GM12878 (cell line): ENCODE results near the gene UBAP1. TPM values are rescaled to one million over a fixed set of nuclear protein-coding genes. Genes with fewer than 3 reads are reported as not detected.

Experiments used
- ATAC-seq: fragments of 200-7000 bp; cut with Tn5 transposase; 3 replicates; pipeline ENCODE4 v1.9.1; 2020; ENCODE audit warnings: mild to moderate bottlenecking, moderate library complexity
- BruUV-seq: library from RNA; stranded (reverse); fragments of 400-500 nt; replicated peaks from 2 replicates; lab custom pipeline; 2021; lab: Mats Ljungman, UMichigan
- CTCF ChIA-PET: fragments of 300-600 bp; sonication (Branson Sonifier 250); formaldehyde crosslinking; extraction: SDS; loops from one replicate; lab custom pipeline; 2021; ENCODE audit warnings: inconsistent platforms; lab: Yijun Ruan, JAX
- POLR2A ChIA-PET: fragments of 350-600 bp; formaldehyde crosslinking; extraction: SDS; loops from one replicate; lab custom pipeline; 2021; ENCODE audit warnings: inconsistent platforms; lab: Charles Lee
- RAD21 ChIA-PET: fragments of 300-600 bp; sonication (Branson Sonifier 250); formaldehyde crosslinking; loops from one replicate; lab custom pipeline; 2023; ENCODE audit warnings: antibody characterized with exemption; ENCODE audit not compliant: unreplicated experiment; lab: Charles Lee
- SMC1A ChIA-PET: fragments of 300-600 bp; sonication (Branson Sonifier 250); formaldehyde crosslinking; loops from one replicate; lab custom pipeline; 2023; ENCODE audit not compliant: unreplicated experiment, uncharacterized antibody; lab: Charles Lee
- DNase-seq: peaks from one replicate; pipeline ENCODE4 v3.0.0-alpha.2; 2011; ENCODE audit warnings: low read depth, low spot score
- FAIRE-seq: peaks from 3 replicates; lab custom pipeline; 2011; peaks lifted over from hg19 to GRCh38; lab: Jason Lieb, UNC
- H2AFZ ChIP-seq: 2 replicates; pipeline ENCODE4 v1.6.0; 2011; ENCODE audit warnings: low read depth, low read length, control low read depth; ENCODE audit not compliant: control insufficient read depth
- H3K27ac ChIP-seq: 2 replicates; pipeline ENCODE4 v1.5.1; 2011; ENCODE audit warnings: control low read depth; ENCODE audit not compliant: control insufficient read depth, insufficient read depth
- H3K27me3 ChIP-seq, 2 experiments: replicated peaks in 1 of 2; 2 replicates each; pipeline versions ENCODE4 v1.6.0 to v1.6.1; 2011; ENCODE audit warnings: low read length in 1 of 2; ENCODE audit not compliant: control insufficient read depth in 2 of 2, insufficient read depth in 2 of 2
- H3K36me3 ChIP-seq, 2 experiments: 2 replicates each; pipeline ENCODE4 v1.5.1; 2011; ENCODE audit warnings: low read length in 1 of 2; ENCODE audit not compliant: control insufficient read depth in 2 of 2, insufficient read depth in 2 of 2
- H3K4me1 ChIP-seq: 2 replicates; pipeline ENCODE4 v1.6.1; 2011; ENCODE audit warnings: mild to moderate bottlenecking, low read length, moderate library complexity, mixed read lengths; ENCODE audit not compliant: control insufficient read depth, insufficient read depth
- H3K4me2 ChIP-seq: 2 replicates; pipeline ENCODE4 v1.6.0; 2011; ENCODE audit warnings: control low read depth; ENCODE audit not compliant: control insufficient read depth, insufficient read depth
- H3K4me3 ChIP-seq: fragments of 200-600 bp; sonication (generic); 2 replicates; pipeline ENCODE4 v1.5.1; 2016
- H3K79me2 ChIP-seq: 2 replicates; pipeline ENCODE4 v1.6.0; 2011; ENCODE audit warnings: low read length; ENCODE audit not compliant: control insufficient read depth, insufficient read depth
- H3K9ac ChIP-seq: 2 replicates; pipeline ENCODE4 v1.8.0; 2011; ENCODE audit warnings: low read length, control low read depth, mixed read lengths; ENCODE audit not compliant: control insufficient read depth, insufficient read depth
- H3K9me3 ChIP-seq: replicated peaks from 3 replicates; pipeline ENCODE4 v1.5.1; 2011; ENCODE audit warnings: mild to moderate bottlenecking, low read length; ENCODE audit not compliant: control insufficient read depth, insufficient read depth
- H4K20me1 ChIP-seq: 2 replicates; pipeline ENCODE4 v1.6.0; 2011; ENCODE audit not compliant: control insufficient read depth, insufficient read depth
- BCL11A ChIP-seq: IDR thresholded peaks from 2 replicates; pipeline ENCODE4 v1.6.1; 2011; ENCODE audit warnings: low read depth, low read length
- CHD4 ChIP-seq: fragments of 200-600 bp; sonication (generic); IDR thresholded peaks from 2 replicates; pipeline ENCODE4 v1.6.1; 2016; ENCODE audit warnings: mild to moderate bottlenecking
- CTCF ChIP-seq, 3 experiments: IDR thresholded peaks in 2 of 3; conservative IDR thresholded peaks in 1 of 3; 2 replicates each; pipeline ENCODE4 v1.5.1; 2011; ENCODE audit warnings: low read depth in 3 of 3, low read length in 3 of 3, mild to moderate bottlenecking in 3 of 3, control low read depth in 2 of 3, moderate library complexity in 2 of 3, inconsistent platforms in 1 of 3, mixed read lengths in 1 of 3; ENCODE audit not compliant: control insufficient read depth in 2 of 3, insufficient read depth in 1 of 3; ENCODE audit errors: extremely low read depth in 1 of 3
- EZH2 ChIP-seq: IDR thresholded peaks from 2 replicates; pipeline ENCODE4 v1.6.1; 2012; ENCODE audit warnings: low read depth, mild to moderate bottlenecking, control low read depth, inconsistent platforms, low read length, borderline replicate concordance; ENCODE audit not compliant: control insufficient read depth
- PAX8 ChIP-seq: fragments of 450-650 bp; IDR thresholded peaks from 2 replicates; pipeline ENCODE4 v1.6.1; 2017; ENCODE audit warnings: mild to moderate bottlenecking, moderate library complexity
- RB1 ChIP-seq: fragments of 450-650 bp; formaldehyde crosslinking; IDR thresholded peaks from 2 replicates; pipeline ENCODE4 v1.6.1; 2017; ENCODE audit warnings: mild to moderate bottlenecking, borderline replicate concordance
- SMC3 ChIP-seq: IDR thresholded peaks from 2 replicates; pipeline ENCODE4 v1.6.1; 2011; ENCODE audit warnings: low read length, improper control_type of control experiment, borderline replicate concordance
- SUZ12 ChIP-seq: fragments of 200-600 bp; sonication (generic); IDR thresholded peaks from one replicate; pipeline ENCODE4 v1.6.1; 2018; ENCODE audit warnings: antibody characterized with exemption, mild to moderate bottlenecking; ENCODE audit not compliant: unreplicated experiment
- TCF3 ChIP-seq: IDR thresholded peaks from 2 replicates; pipeline ENCODE4 v1.6.1; 2012; ENCODE audit warnings: low read depth, mild to moderate bottlenecking, low read length, borderline replicate concordance; ENCODE audit not compliant: insufficient read depth
- ZZZ3 ChIP-seq: IDR thresholded peaks from 2 replicates; pipeline ENCODE4 v1.6.1; 2011; ENCODE audit warnings: low read depth; ENCODE audit not compliant: control insufficient read depth, insufficient read length
- WGBS: methylation state at CpG from one replicate; pipeline ENCODE4 v1.1.6; 2016; ENCODE audit warnings: low lambda C conversion rate; ENCODE audit not compliant: insufficient replicate concordance, insufficient coverage; ENCODE audit errors: missing lambda C conversion rate; 5-methylcytosine and 5-hydroxymethylcytosine counted together
- in situ Hi-C: fragments of 300-500 bp; cut with MboI; formaldehyde crosslinking; loops from 9 replicates; pipeline ENCODE4 v1.14.3; 2018; ENCODE audit warnings: mixed read lengths
- intact Hi-C: fragments of 100-400 bp; cut with micrococcal nuclease; formaldehyde crosslinking; loops from one replicate; pipeline ENCODE4 v1.14.2; 2022; ENCODE audit not compliant: unreplicated experiment
- polyA plus RNA-seq, 11 experiments: library from polyadenylated mRNA; depleted of rRNA in 4 of 11; unstranded in 6 of 11; stranded (reverse) in 5 of 11; fragments of >200 nt; fragmentation: Nextera tagmentation in 4 of 11; fragmentation: Illumina TruSeq in 1 of 11; extraction: Ambion mirVana in 4 of 11; extraction: Trizol in 1 of 11; gene quantifications; 1 replicate in 1 of 11; 2 replicates in 10 of 11; pipeline versions ENCODE4 v1.2.1 to v1.2.3, GENCODE V29; 2011 to 2016; ENCODE audit warnings: inconsistent platforms in 2 of 11, missing spikeins in 2 of 11, low read depth in 1 of 11
- total RNA-seq, 4 experiments: library from RNA; depleted of rRNA in 3 of 4; stranded (reverse); fragments of >200 nt in 3 of 4; fragmentation: Illumina TruSeq in 1 of 4; extraction: Trizol in 1 of 4; gene quantifications; 2 replicates each; pipeline versions ENCODE4 v1.2.1 to v1.2.3, GENCODE V29; 2013 to 2021

The UBAP1 gene
- total and polyA plus RNA-seq, 10 of the 15 experiments (the other 5 are each of a cell fraction or from before 2014, with no cell fraction given) = 2.1 to 47.9 (median 27.2) TPM

GRCh38 chr9:34291423-34291822, 112.6 kb downstream of the UBAP1 start:
- no peaks in the 10 kb centered on the region for H3K4me1 ChIP-seq
- H3K9me3 ChIP-seq = no peaks in the 10 kb centered on the region
- DNase-seq (no peak), FAIRE-seq (no peak), ATAC-seq (no peak)
- SMC1A ChIA-PET = interaction anchor here (1.4 kb wide), 1 partner anchor 36 kb away, joined by 3 read pairs; no protein-coding TSS in a partner anchor
- no TSS peak for BruUV-seq
- intact Hi-C loops = no loop called here
- RAD21 ChIA-PET = no interaction called here
- H3K79me2 ChIP-seq = no peaks in the 10 kb centered on the region
- CTCF ChIA-PET = interaction anchor here (0.7 to 0.9 kb wide), 2 partner anchors 139 to 343 kb away, joined by 3 read pairs; no protein-coding TSS in a partner anchor
- H3K27me3 ChIP-seq = no peaks in the 10 kb centered on the region
- H4K20me1 ChIP-seq = no peaks in the 10 kb centered on the region
- no peak overlapping the region for H3K4me3 ChIP-seq
- H3K36me3 ChIP-seq = no peaks in the 10 kb centered on the region
- no peak overlapping the region for H3K9ac ChIP-seq
- no peak overlapping the region for H3K4me2 ChIP-seq
- no peak overlapping the region for H3K27ac ChIP-seq
- WGBS = 95% methylated on average over 2 of the region's 2 CpGs
- in situ Hi-C loops = no loop called here
- no peak for TF ChIP-seq RB1
- TF ChIP-seq EZH2 = no peak
- no peak for TF ChIP-seq CTCF (IDR thresholded peaks at IDR 0.05 in 2 of 3, conservative IDR thresholded peaks at IDR 0.05 in 1 of 3; ENCODE audit: control insufficient read depth in 2 of 3, extremely low read depth in 1 of 3, insufficient read depth in 1 of 3, low read depth in 3 of 3, low read length in 3 of 3)
- no peak for TF ChIP-seq BCL11A
- no peak for TF ChIP-seq TCF3
- no peak for TF ChIP-seq CHD4
- TF ChIP-seq SUZ12 = no peak
- no peak for TF ChIP-seq SMC3
- no peak for TF ChIP-seq PAX8
- TF ChIP-seq ZZZ3 = no peak
- no peak overlapping the region for H2AFZ ChIP-seq
- POLR2A ChIA-PET = interaction anchor here (0.7 kb wide), 1 partner anchor 43 kb away, joined by 3 read pairs; no protein-coding TSS in a partner anchor
